Ishikawa (cell line): Measurements from ENCODE around the gene DLL1.

Source experiments
- CEBPB ChIP-seq: IDR thresholded peaks from 2 replicates; pipeline ENCODE4 v1.6.1; 2012
- CREB1 ChIP-seq: IDR thresholded peaks from 2 replicates; pipeline ENCODE4 v1.6.1; 2012; ENCODE audit warnings: low read depth
- EGR1 ChIP-seq: IDR thresholded peaks from 2 replicates; pipeline ENCODE4 v1.6.1; 2012
- EP300 ChIP-seq: IDR thresholded peaks from 2 replicates; pipeline ENCODE4 v1.6.1; 2012; ENCODE audit warnings: borderline replicate concordance
- FOXM1 ChIP-seq: IDR thresholded peaks from 2 replicates; pipeline ENCODE4 v1.6.1; 2012; ENCODE audit warnings: low read depth, borderline replicate concordance
- MAX ChIP-seq: IDR thresholded peaks from 2 replicates; pipeline ENCODE4 v1.6.1; 2012
- NFIC ChIP-seq: IDR thresholded peaks from 2 replicates; pipeline ENCODE4 v1.6.1; 2012
- RAD21 ChIP-seq: IDR thresholded peaks from 2 replicates; pipeline ENCODE4 v1.6.1; 2012; ENCODE audit warnings: low read depth
- REST ChIP-seq: IDR thresholded peaks from 2 replicates; pipeline ENCODE4 v1.6.1; 2012; ENCODE audit warnings: low read depth, mild to moderate bottlenecking
- TAF1 ChIP-seq: IDR thresholded peaks from 2 replicates; pipeline ENCODE4 v1.6.1; 2012; ENCODE audit warnings: low read depth, mild to moderate bottlenecking
- TCF12 ChIP-seq: IDR thresholded peaks from 2 replicates; pipeline ENCODE4 v1.6.1; 2012; ENCODE audit warnings: low read depth
- TEAD4 ChIP-seq: IDR thresholded peaks from 2 replicates; pipeline ENCODE4 v1.6.1; 2012
- USF1 ChIP-seq: IDR thresholded peaks from 2 replicates; pipeline ENCODE4 v1.6.1; 2012
- YY1 ChIP-seq: IDR thresholded peaks from 2 replicates; pipeline ENCODE4 v1.6.1; 2012; ENCODE audit warnings: low read depth
- ZBTB7A ChIP-seq: IDR thresholded peaks from 2 replicates; pipeline ENCODE4 v1.6.1; 2012; ENCODE audit warnings: low read depth

DLL1 gene

GRCh38 chr6:170298688-170299087 is 7.8 kb upstream of the DLL1 start:
- TF ChIP-seq TCF12 (no peak), MAX (no peak), REST (no peak), TEAD4 (no peak), EGR1 (no peak), ZBTB7A (no peak), TAF1 (no peak), RAD21 (no peak), CEBPB (no peak), USF1 (no peak), CREB1 (no peak), NFIC (no peak), YY1 (no peak), EP300 (no peak), FOXM1 (no peak)

- TF ChIP-seq TCF12 (no peak), FOXM1 (no peak), NFIC (no peak), REST (no peak), TAF1 (no peak), EGR1 (no peak), ZBTB7A (no peak), TEAD4 (no peak), EP300 (no peak), CREB1 (no peak), YY1 (no peak), RAD21 (no peak), MAX (no peak), USF1 (no peak), CEBPB (no peak)
These were observed 6.9 kb upstream of the DLL1 start for GRCh38 chr6:170297576-170298330.

- TF ChIP-seq USF1 (no peak), MAX (no peak), ZBTB7A (no peak), NFIC (no peak)
These were observed 6.1 kb upstream of the DLL1 start for GRCh38 chr6:170296746-170297575.

- TF ChIP-seq TCF12 = no peak
- TF ChIP-seq FOXM1 = no peak
- TF ChIP-seq NFIC = no peak
- TF ChIP-seq REST = no peak
- TF ChIP-seq EGR1 = no peak
- no peak for TF ChIP-seq TEAD4
- TF ChIP-seq CEBPB = no peak
- TF ChIP-seq RAD21 = no peak
- no peak for TF ChIP-seq TAF1
- no peak; the same call in 1 of the 2 replicates for TF ChIP-seq MAX
- no peak for TF ChIP-seq EP300
- TF ChIP-seq ZBTB7A = no peak
- no peak for TF ChIP-seq CREB1
- TF ChIP-seq YY1 = no peak
- no peak for TF ChIP-seq USF1
These were observed 5.5 kb upstream of the DLL1 start for GRCh38 chr6:170296423-170296745.
